ENCODE data around the gene CFAP119. TPM values are rescaled to one million over a fixed set of nuclear protein-coding genes. Genes with fewer than 3 reads are reported as not detected.
"Not testable (repeated sequence)": the region's sequence is repeated elsewhere in the genome, so short reads cannot be mapped to it uniquely, and the experiment has no call there.

The CFAP119 gene
- polyA plus RNA-seq (ENCODE audit: insufficient read length in 4 of 4): 10 to 100 TPM in 1 of 4 donors, 1 to 10 TPM in 3; 2.2 to 12.2 (median 8.5) TPM

DNA sequence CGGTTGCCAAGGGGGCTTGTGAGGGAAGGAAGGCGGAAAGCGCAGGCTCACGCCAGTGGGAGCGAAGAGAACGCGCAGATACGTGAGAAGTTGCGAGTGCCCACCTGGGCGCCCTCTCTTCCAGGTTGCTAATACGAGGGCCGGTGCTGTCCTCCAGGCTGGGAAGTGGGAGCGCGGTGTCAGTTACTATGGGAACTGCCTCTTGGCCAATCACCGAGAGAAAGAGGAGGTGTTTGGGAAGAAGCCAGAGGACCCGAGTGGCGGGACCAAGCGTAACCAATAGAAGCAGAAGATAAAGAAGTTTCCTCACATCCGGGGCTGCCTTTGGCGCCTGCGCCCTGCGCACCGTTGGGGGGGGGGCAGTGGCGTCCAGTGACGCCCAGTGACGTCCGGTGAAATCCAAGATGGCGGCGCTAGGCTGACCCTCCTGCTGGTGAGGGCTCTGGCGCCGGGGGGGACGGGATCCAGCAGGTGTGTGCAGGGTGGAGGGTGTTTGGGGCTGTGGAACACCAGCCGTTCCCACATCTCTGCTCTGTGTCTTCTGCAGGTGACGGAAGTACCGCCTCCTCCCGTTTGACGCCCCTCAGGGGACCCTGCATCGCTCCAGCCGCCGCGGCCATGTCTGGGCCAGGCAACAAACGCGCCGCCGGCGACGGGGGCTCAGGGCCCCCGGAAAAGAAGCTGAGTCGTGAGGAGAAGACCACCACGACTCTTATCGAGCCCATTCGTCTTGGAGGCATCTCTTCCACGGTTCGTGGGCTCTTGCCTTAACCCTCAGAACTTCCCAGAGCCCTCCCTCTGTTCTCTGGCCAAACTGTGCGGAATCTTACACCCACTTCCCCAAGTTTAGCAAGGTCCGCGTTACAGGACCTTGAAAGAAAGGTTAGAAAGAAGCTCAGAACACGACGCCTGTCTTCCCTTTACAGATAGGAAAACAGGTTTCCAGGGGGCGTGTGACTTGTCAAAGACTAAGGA, at the start of gene CFAP119, which contains the start of gene RNF40:
Gene CFAP119, minus strand, starts transcription at position 135 of the 975 bp plus-strand sequence. CDS start 314 bp downstream, outside the sequence.
Gene RNF40, plus strand, starts transcription at position 395 of the 975 bp plus-strand sequence. Its CDS starts 224 bp downstream, at position 619.
- DNase-seq (ENCODE audit: low read depth in 4 of 4, low spot score in 3 of 4): peak; percentile 95 to 98 (median 96)

GRCh38 chr16:30809675-30810074, 47.8 kb upstream of the CFAP119 start:
- not testable (repeated sequence) for DNase-seq (ENCODE audit: low read depth in 4 of 4, low spot score in 3 of 4)

GRCh38 chr16:30808890-30809426, 47.1 kb upstream of the CFAP119 start:
- DNase-seq (ENCODE audit: low read depth in 4 of 4, low spot score in 3 of 4): not testable (repeated sequence)

- DNase-seq (ENCODE audit: low read depth in 4 of 4, low spot score in 3 of 4): no peak
Measured at GRCh38 chr16:30808146-30808545, 46.3 kb upstream of the CFAP119 start.

- peak in 2 of 4 donors; percentile 70 to 73 for DNase-seq (ENCODE audit: low read depth in 4 of 4, low spot score in 3 of 4)
Measured at GRCh38 chr16:30805370-30806169, 43.7 kb upstream of the CFAP119 start.

GRCh38 chr16:30805056-30805369, 43.2 kb upstream of the CFAP119 start:
- DNase-seq (ENCODE audit: low read depth in 4 of 4, low spot score in 3 of 4): no peak

GRCh38 chr16:30802936-30803335, 41.1 kb upstream of the CFAP119 start:
- no peak for DNase-seq (ENCODE audit: low read depth in 4 of 4, low spot score in 3 of 4)

DNA sequence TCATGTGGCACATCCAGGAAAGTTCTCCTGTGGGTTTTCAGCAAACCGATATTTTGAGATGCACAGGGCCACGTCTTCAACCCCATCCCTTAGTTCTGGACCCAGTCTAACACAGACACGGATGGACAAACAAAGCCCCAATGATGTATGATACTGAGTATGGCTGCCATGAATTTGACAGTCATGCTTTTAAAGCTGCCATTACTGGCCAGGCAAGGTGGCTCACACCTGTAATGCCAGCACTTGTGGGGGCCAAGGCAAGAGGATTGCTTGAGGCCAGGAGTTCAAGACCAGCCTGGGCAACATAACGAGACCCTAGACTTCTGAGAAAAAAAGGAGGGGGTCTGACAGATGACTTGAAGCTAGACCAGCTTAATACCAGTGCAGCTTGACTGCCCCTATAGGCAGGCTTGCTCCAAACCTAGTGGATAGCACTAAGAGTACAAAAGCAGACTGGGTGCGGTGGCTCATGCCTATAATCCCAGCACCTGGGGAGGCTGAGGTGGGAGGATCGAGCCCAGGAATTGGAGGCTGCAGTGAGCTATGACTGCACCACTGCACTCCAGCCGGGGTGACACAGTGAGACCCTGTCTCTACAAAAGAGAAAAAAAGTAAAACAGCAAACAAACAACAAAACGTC, 35.9 kb upstream of the CFAP119 start:
- DNase-seq (ENCODE audit: low read depth in 4 of 4, low spot score in 3 of 4): no peak

- DNase-seq (ENCODE audit: low read depth in 4 of 4, low spot score in 3 of 4): no peak
Measured at GRCh38 chr16:30794634-30795033, 32.8 kb upstream of the CFAP119 start.

GRCh38 chr16:30793508-30794069, 31.7 kb upstream of the CFAP119 start:
- DNase-seq (ENCODE audit: low read depth in 4 of 4, low spot score in 3 of 4): no peak

DNA sequence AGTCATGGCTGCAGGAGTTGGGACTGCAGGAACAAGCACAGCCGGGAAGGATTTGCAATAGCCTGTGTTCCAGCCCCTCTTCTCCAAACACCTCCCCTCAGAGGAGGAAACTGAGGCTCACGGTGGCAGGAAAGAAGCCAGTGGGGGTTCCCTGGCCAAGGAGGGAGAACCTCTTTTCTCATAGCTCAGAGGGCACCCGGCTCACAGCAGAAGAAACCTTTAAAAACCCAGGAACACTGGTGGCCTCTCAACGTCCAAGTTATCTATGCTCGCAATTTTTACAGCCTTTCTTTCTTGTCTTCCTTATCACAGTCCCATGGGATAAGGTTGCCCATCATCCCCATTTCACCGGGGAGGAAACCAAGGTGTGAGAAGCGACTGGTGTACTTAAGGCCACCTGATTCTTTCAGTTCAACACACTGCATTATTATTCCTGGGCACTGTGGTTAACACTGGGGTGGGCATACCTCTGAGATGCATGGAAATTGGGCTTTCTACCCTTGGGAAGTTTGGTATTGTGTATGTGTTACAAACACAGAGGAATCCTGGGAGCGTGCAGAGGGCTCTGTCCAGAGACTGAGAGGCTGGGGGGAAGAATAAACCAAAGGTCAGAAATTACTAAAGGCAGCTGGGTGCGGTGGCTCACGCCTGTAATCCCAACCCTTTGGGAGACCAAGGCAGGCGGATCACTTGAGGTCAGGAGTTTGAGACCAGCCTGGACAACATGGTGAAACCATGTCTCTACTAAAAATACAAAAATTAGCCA, 25.9 kb upstream of the CFAP119 start:
- DNase-seq (ENCODE audit: low read depth in 4 of 4, low spot score in 3 of 4): no peak

DNA sequence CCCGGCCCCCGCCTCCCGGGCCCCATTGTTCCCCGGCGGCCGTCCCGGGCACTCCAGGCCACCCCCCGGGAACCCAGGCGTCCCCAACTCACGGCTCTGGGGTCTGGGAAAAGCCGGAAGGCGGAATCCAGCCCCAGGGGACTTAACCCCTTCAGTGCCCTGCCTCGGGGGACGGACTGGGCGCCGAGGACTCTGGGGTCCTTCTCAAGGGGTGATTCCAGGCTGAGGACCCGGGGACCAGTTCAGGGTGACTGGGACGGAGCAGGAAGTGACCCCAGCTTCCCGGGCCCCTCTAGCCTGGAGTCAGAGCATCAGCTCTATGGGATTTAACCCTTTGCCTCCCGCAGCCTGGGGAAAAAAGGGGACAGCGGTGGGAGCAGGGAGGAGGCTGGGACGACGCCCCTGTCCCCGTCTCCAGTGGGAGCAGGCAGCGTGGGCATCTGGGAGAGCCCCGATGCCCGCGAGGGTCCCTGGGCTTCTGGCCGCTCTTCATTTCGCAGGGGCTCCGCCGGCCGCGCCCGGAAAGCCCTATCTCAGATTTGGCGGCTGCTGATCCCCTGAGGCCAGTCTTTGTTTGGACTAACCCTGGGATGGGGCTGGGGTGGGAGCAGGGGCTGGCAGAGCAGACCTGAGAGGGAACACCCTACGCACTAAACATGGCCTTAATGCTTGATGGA, 25.2 kb upstream of the CFAP119 start, which contains the start of gene ZNF629:
Gene ZNF629, minus strand, starts transcription at position 270 of the 677 bp plus-strand sequence. CDS start 2,723 bp downstream, outside the sequence.
- DNase-seq (ENCODE audit: low read depth in 4 of 4, low spot score in 3 of 4): peak in 2 of 4 donors; percentile 80 to 81

- no peak for DNase-seq (ENCODE audit: low read depth in 4 of 4, low spot score in 3 of 4)
Measured at GRCh38 chr16:30786115-30786935, 24.5 kb upstream of the CFAP119 start.

- DNase-seq (ENCODE audit: low read depth in 4 of 4, low spot score in 3 of 4): no peak
Measured at GRCh38 chr16:30785126-30786106, 23.6 kb upstream of the CFAP119 start.

DNA sequence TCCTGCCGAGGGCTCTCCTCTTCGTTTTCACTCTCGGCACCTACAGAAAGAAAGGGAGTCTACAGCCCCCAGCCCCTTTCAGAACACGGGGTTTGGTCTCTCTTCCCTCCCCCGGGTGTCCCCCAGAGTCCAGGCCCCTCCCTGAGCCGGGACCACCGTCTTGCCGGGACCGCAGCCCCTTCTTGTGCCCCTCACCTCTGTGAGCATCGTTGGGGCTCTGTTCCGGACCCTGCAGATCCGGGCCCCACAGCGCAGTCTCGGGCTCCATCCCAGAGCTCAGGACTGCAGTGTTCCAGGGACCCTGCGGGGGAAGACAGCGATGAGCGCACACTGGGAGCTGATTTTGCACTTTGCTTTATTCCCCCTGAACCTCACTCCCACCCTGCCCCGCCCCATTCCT, 22.4 kb upstream of the CFAP119 start:
- DNase-seq (ENCODE audit: low read depth in 4 of 4, low spot score in 3 of 4): no peak

- DNase-seq (ENCODE audit: low read depth in 4 of 4, low spot score in 3 of 4): no peak
Measured at GRCh38 chr16:30783280-30784109, 21.6 kb upstream of the CFAP119 start.

Data from left renal pelvis (tissue), 4 donors.